GM23338 (cell line): ENCODE results near the gene ZNF77.

Source experiments
- CREB1 ChIP-seq: fragments of 250-450 bp; sonication (Bioruptor Pico); IDR thresholded peaks from 2 replicates; pipeline ENCODE4 v1.5.0; 2020; ENCODE audit warnings: low read depth, mild to moderate bottlenecking, moderate library complexity
- CTCF ChIP-seq, 2 experiments: fragments of 200-600 bp in 1 of 2; sonication (generic) in 1 of 2; conservative IDR thresholded peaks; 2 replicates each; pipeline versions ENCODE4 v1.5.1 to v1.6.1; 2016 to 2017; ENCODE audit warnings: antibody characterized with exemption in 2 of 2, low read depth in 2 of 2, mild to moderate bottlenecking in 2 of 2, moderate library complexity in 1 of 2
- ETS1 ChIP-seq: IDR thresholded peaks from 2 replicates; pipeline ENCODE4 v1.6.1; 2016; ENCODE audit warnings: antibody characterized with exemption
- EZH2 ChIP-seq: fragments of 200-600 bp; sonication (generic); IDR thresholded peaks from one replicate; pipeline ENCODE4 v1.8.0; 2017; ENCODE audit warnings: antibody characterized with exemption, mild to moderate bottlenecking, low read depth; ENCODE audit not compliant: unreplicated experiment
- EZH2phosphoT487 ChIP-seq: fragments of 200-600 bp; sonication (generic); IDR thresholded peaks from one replicate; pipeline ENCODE4 v1.8.1; 2018; ENCODE audit warnings: antibody characterized with exemption; ENCODE audit not compliant: unreplicated experiment
- JUNB ChIP-seq: IDR thresholded peaks from one replicate; pipeline ENCODE4 v1.6.1; 2016; ENCODE audit warnings: antibody characterized with exemption; ENCODE audit not compliant: unreplicated experiment
- NANOG ChIP-seq: IDR thresholded peaks from 2 replicates; pipeline ENCODE4 v1.6.1; 2016; ENCODE audit warnings: antibody characterized with exemption, borderline replicate concordance
- POLR2AphosphoS5 ChIP-seq: IDR thresholded peaks from 2 replicates; pipeline ENCODE4 v1.6.1; 2016; ENCODE audit warnings: antibody characterized with exemption, low read depth
- ZNF114 ChIP-seq: fragments of 250-450 bp; sonication (Bioruptor Pico); IDR thresholded peaks from 2 replicates; pipeline ENCODE4 v1.5.0; 2020; ENCODE audit warnings: mild to moderate bottlenecking, moderate library complexity
- ZNF331 ChIP-seq: fragments of 250-450 bp; sonication (Bioruptor Pico); IDR thresholded peaks from 2 replicates; pipeline ENCODE4 v1.5.0; 2020; ENCODE audit warnings: low read depth, mild to moderate bottlenecking, moderate library complexity
- TF ChIP-seq, protein P1 (sequence below): IDR thresholded peaks from one replicate; pipeline ENCODE4 v1.6.1; 2018; ENCODE audit warnings: antibody characterized with exemption; ENCODE audit not compliant: unreplicated experiment

- TF ChIP-seq CTCF (conservative IDR thresholded peaks at IDR 0.05; ENCODE audit: low read depth in 2 of 2) (no peak), EZH2 (no peak), EZH2phosphoT487 (no peak), ZNF331 (CRISPR knock-in tag) (no peak), JUNB (no peak), POLR2AphosphoS5 (no peak), ZNF114 (CRISPR knock-in tag) (no peak), ETS1 (no peak), CREB1 (CRISPR knock-in tag) (no peak), NANOG (no peak)
- TF ChIP-seq, protein P1, sequence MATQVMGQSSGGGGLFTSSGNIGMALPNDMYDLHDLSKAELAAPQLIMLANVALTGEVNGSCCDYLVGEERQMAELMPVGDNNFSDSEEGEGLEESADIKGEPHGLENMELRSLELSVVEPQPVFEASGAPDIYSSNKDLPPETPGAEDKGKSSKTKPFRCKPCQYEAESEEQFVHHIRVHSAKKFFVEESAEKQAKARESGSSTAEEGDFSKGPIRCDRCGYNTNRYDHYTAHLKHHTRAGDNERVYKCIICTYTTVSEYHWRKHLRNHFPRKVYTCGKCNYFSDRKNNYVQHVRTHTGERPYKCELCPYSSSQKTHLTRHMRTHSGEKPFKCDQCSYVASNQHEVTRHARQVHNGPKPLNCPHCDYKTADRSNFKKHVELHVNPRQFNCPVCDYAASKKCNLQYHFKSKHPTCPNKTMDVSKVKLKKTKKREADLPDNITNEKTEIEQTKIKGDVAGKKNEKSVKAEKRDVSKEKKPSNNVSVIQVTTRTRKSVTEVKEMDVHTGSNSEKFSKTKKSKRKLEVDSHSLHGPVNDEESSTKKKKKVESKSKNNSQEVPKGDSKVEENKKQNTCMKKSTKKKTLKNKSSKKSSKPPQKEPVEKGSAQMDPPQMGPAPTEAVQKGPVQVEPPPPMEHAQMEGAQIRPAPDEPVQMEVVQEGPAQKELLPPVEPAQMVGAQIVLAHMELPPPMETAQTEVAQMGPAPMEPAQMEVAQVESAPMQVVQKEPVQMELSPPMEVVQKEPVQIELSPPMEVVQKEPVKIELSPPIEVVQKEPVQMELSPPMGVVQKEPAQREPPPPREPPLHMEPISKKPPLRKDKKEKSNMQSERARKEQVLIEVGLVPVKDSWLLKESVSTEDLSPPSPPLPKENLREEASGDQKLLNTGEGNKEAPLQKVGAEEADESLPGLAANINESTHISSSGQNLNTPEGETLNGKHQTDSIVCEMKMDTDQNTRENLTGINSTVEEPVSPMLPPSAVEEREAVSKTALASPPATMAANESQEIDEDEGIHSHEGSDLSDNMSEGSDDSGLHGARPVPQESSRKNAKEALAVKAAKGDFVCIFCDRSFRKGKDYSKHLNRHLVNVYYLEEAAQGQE: no peak
These were observed 27.2 kb downstream of the ZNF77 start for GRCh38 chr19:2917275-2918184.
